Karpas-422 (cell line): ENCODE measurements around the gene SH2D1B. TPM values are rescaled to one million over a fixed set of nuclear protein-coding genes. Genes with fewer than 3 reads are reported as not detected.
"Not testable (repeated sequence)": the region's sequence is repeated elsewhere in the genome, so short reads cannot be mapped to it uniquely, and the experiment has no call there.

Experiments
- DNase-seq: peaks from one replicate; pipeline ENCODE4 v3.0.0-alpha.2; 2015
- H2AFZ ChIP-seq: fragments of 200-600 bp; sonication (generic); 2 replicates; pipeline ENCODE4 v1.6.1; 2014; ENCODE audit warnings: antibody characterized with exemption, low read length, mixed read lengths
- H3K27ac ChIP-seq: fragments of 200-600 bp; sonication (generic); 2 replicates; pipeline ENCODE4 v1.5.1; 2014; ENCODE audit warnings: mild to moderate bottlenecking, low read length, moderate library complexity
- H3K27me3 ChIP-seq: fragments of 200-600 bp; sonication (generic); 2 replicates; pipeline ENCODE4 v1.6.1; 2014; ENCODE audit warnings: low read length, mixed read lengths
- H3K36me3 ChIP-seq: fragments of 200-600 bp; sonication (generic); 2 replicates; pipeline ENCODE4 v1.6.1; 2014; ENCODE audit warnings: low read length, mixed read lengths; ENCODE audit not compliant: insufficient read depth
- H3K4me1 ChIP-seq: fragments of 200-600 bp; sonication (generic); 2 replicates; pipeline ENCODE4 v1.6.1; 2014; ENCODE audit warnings: mild to moderate bottlenecking, low read length, mixed read lengths
- H3K4me2 ChIP-seq: fragments of 200-600 bp; sonication (generic); 2 replicates; pipeline ENCODE4 v1.6.1; 2014; ENCODE audit warnings: low read length, low read depth, mild to moderate bottlenecking; ENCODE audit not compliant: poor library complexity, severe bottlenecking
- H3K4me3 ChIP-seq: fragments of 200-600 bp; sonication (generic); 2 replicates; pipeline ENCODE4 v1.5.1; 2014; ENCODE audit warnings: mild to moderate bottlenecking, antibody characterized with exemption, low read length, mixed read lengths
- H3K79me2 ChIP-seq: fragments of 200-600 bp; sonication (generic); 2 replicates; pipeline ENCODE4 v1.6.1; 2014; ENCODE audit warnings: mild to moderate bottlenecking, low read length, mixed read lengths
- H3K9ac ChIP-seq: fragments of 200-600 bp; sonication (generic); 2 replicates; pipeline ENCODE4 v1.6.0; 2014; ENCODE audit warnings: low read length
- H3K9me2 ChIP-seq: fragments of 200-600 bp; sonication (generic), shearing (Covaris generic); replicated peaks from 2 replicates; pipeline ENCODE4 v1.6.0; 2014; ENCODE audit warnings: mild to moderate bottlenecking, low read length, moderate library complexity; ENCODE audit not compliant: insufficient read depth
- H3K9me3 ChIP-seq: fragments of 300-700, 200-600 bp; sonication (generic); 2 replicates; pipeline ENCODE4 v1.6.1; 2014; ENCODE audit warnings: low read length, mixed read lengths
- H4K20me1 ChIP-seq: fragments of 200-600 bp; sonication (generic); 2 replicates; pipeline ENCODE4 v1.6.1; 2014; ENCODE audit warnings: mild to moderate bottlenecking, antibody characterized with exemption, low read length, low read depth; ENCODE audit not compliant: insufficient read depth
- total RNA-seq: library from RNA; depleted of rRNA; stranded (reverse); fragments of >200 nt; shearing (Covaris generic); gene quantifications from 2 replicates; pipeline ENCODE4 v1.2.3, GENCODE V29; 2014; ENCODE audit warnings: low replicate concordance

Gene SH2D1B
- total RNA-seq, 1 experiment from 2014 or later = not detected

- no peaks in the 10 kb centered on the region for H3K9me3 ChIP-seq
- no peak overlapping the region for H3K4me3 ChIP-seq
- H3K9ac ChIP-seq = no peak overlapping the region
- H3K4me1 ChIP-seq = peaks cover 22% of the 10 kb centered on the region
- H3K27ac ChIP-seq = no peak overlapping the region
- peak; percentile 87 for DNase-seq
- no peaks in the 10 kb centered on the region for H3K27me3 ChIP-seq
- H3K36me3 ChIP-seq = no peaks in the 10 kb centered on the region
- no peaks in the 10 kb centered on the region for H3K79me2 ChIP-seq
- H3K4me2 ChIP-seq = peak overlapping the region; percentile 25
- no peaks in the 10 kb centered on the region for H4K20me1 ChIP-seq
- no peaks in the 10 kb centered on the region for H3K9me2 ChIP-seq
- H2AFZ ChIP-seq = no peak overlapping the region
Observed at GRCh38 chr1:162422662-162423375, 10.9 kb upstream of the SH2D1B start.

- Histone ChIP-seq H3K27me3 (no peaks in the 10 kb centered on the region), H3K4me2 (no peak overlapping the region), H3K36me3 (no peaks in the 10 kb centered on the region), H4K20me1 (no peaks in the 10 kb centered on the region), H2AFZ (no peak overlapping the region), H3K4me1 (peaks cover 22% of the 10 kb centered on the region), H3K9ac (no peak overlapping the region), H3K4me3 (no peak overlapping the region), H3K9me2 (no peaks in the 10 kb centered on the region), H3K79me2 (no peaks in the 10 kb centered on the region), H3K9me3 (no peaks in the 10 kb centered on the region), H3K27ac (no peak overlapping the region)
- DNase-seq = no peak
Observed at GRCh38 chr1:162421258-162422164, 9.6 kb upstream of the SH2D1B start.

GRCh38 chr1:162420120-162420519, 8.2 kb upstream of the SH2D1B start:
- Histone ChIP-seq H4K20me1 (no peaks in the 10 kb centered on the region), H3K79me2 (no peaks in the 10 kb centered on the region), H3K4me3 (no peak overlapping the region), H3K27me3 (no peaks in the 10 kb centered on the region), H3K9ac (no peak overlapping the region), H3K36me3 (no peaks in the 10 kb centered on the region), H3K27ac (no peak overlapping the region), H3K9me3 (no peaks in the 10 kb centered on the region), H3K4me2 (no peak overlapping the region), H3K4me1 (peaks cover 22% of the 10 kb centered on the region), H3K9me2 (no peaks in the 10 kb centered on the region), H2AFZ (no peak overlapping the region)
- DNase-seq = no peak

GRCh38 chr1:162419450-162419931, 7.6 kb upstream of the SH2D1B start:
- not testable (repeated sequence) for H2AFZ ChIP-seq, H3K4me2 ChIP-seq, H3K36me3 ChIP-seq, H3K9ac ChIP-seq, H4K20me1 ChIP-seq, H3K9me2 ChIP-seq, DNase-seq, H3K9me3 ChIP-seq, H3K79me2 ChIP-seq, H3K4me3 ChIP-seq, H3K27me3 ChIP-seq, H3K27ac ChIP-seq
- H3K4me1 ChIP-seq = peaks cover 17% of the 10 kb centered on the region

GRCh38 chr1:162418584-162418983, 6.6 kb upstream of the SH2D1B start:
- H3K27me3 ChIP-seq, H3K79me2 ChIP-seq, H3K9me3 ChIP-seq, H3K4me2 ChIP-seq, H3K9me2 ChIP-seq, H3K27ac ChIP-seq, H2AFZ ChIP-seq, H4K20me1 ChIP-seq, H3K4me1 ChIP-seq, H3K4me3 ChIP-seq, H3K9ac ChIP-seq, DNase-seq, H3K36me3 ChIP-seq: not testable (repeated sequence)

GRCh38 chr1:162417650-162418049, 5.7 kb upstream of the SH2D1B start:
- Histone ChIP-seq H3K9me2 (no peaks in the 10 kb centered on the region), H3K9ac (no peak overlapping the region), H3K4me2 (no peak overlapping the region), H3K27me3 (no peaks in the 10 kb centered on the region), H3K9me3 (no peaks in the 10 kb centered on the region), H3K27ac (no peak overlapping the region), H3K4me3 (no peak overlapping the region), H4K20me1 (no peaks in the 10 kb centered on the region), H2AFZ (no peak overlapping the region), H3K79me2 (no peaks in the 10 kb centered on the region), H3K4me1 (peaks cover under 1% of the 10 kb centered on the region; the same call in 1 of the 2 replicates), H3K36me3 (no peaks in the 10 kb centered on the region)
- no peak for DNase-seq

GRCh38 chr1:162416909-162417308, 5.0 kb upstream of the SH2D1B start:
- no peak overlapping the region for H2AFZ ChIP-seq
- no peaks in the 10 kb centered on the region for H3K27me3 ChIP-seq
- no peak for DNase-seq
- H3K4me1 ChIP-seq = no peaks in the 10 kb centered on the region
- no peak overlapping the region for H3K9ac ChIP-seq
- no peaks in the 10 kb centered on the region for H3K9me2 ChIP-seq
- H3K4me3 ChIP-seq = no peak overlapping the region
- no peaks in the 10 kb centered on the region for H3K79me2 ChIP-seq
- no peaks in the 10 kb centered on the region for H3K36me3 ChIP-seq
- no peaks in the 10 kb centered on the region for H3K9me3 ChIP-seq
- no peak overlapping the region for H3K27ac ChIP-seq
- no peaks in the 10 kb centered on the region for H4K20me1 ChIP-seq
- no peak overlapping the region for H3K4me2 ChIP-seq

GRCh38 chr1:162416215-162416614, 4.3 kb upstream of the SH2D1B start:
- Histone ChIP-seq H3K9me3 (no peaks in the 10 kb centered on the region), H4K20me1 (no peaks in the 10 kb centered on the region), H3K9ac (no peak overlapping the region), H3K4me2 (no peak overlapping the region), H3K36me3 (no peaks in the 10 kb centered on the region), H3K27ac (no peak overlapping the region), H3K27me3 (no peaks in the 10 kb centered on the region), H2AFZ (no peak overlapping the region), H3K4me3 (no peak overlapping the region), H3K9me2 (no peaks in the 10 kb centered on the region), H3K79me2 (no peaks in the 10 kb centered on the region), H3K4me1 (no peaks in the 10 kb centered on the region)
- no peak for DNase-seq
